Measurements from ENCODE around the gene GPSM3.

Gene GPSM3

DNA sequence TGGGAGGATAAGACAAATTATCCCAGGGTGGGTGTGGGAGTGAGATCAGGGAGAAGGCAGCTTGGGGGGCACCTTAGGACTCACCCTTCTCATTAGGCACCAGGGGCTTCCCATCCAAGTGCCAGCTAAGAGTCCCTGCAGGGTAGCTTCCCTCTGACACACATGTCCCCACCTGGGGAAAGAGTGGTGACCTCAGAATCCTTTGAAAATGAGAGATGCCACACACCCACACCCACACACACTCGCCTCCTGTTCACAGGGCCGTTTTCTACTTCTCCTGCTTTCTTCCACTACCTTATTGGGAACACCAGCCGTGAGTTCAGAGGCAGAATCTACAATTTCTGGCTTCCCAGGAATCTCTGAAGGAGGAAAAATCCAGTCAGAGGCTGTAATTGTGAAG lies 9.4 kb downstream of the GPSM3 start:
- Histone ChIP-seq H3K27ac (ENCODE audit: extremely low read depth, low read depth, low read length) (no peak overlapping the region), H3K9me3 (ENCODE audit: control insufficient read depth, insufficient read depth, low read depth, low read length) (no peaks in the 10 kb centered on the region), H3K36me3 (ENCODE audit: control insufficient read depth in 2 of 2, insufficient read depth in 1 of 2, low read length in 2 of 2) (peaks cover 0 to 68% of the 10 kb centered on the region in 2 experiments; a peak in 2 of 3 replicates), H3K4me1 (ENCODE audit: control insufficient read depth, insufficient read depth, low read length) (peaks cover 7% of the 10 kb centered on the region), H3K4me3 (ENCODE audit: low read depth, low read length) (no peak overlapping the region)
- TF ChIP-seq ZNF140 (tag by site-specific recombination; IDR thresholded peaks at IDR 0.05) (no peak), ZNF777 (tag by site-specific recombination; IDR thresholded peaks at IDR 0.05; ENCODE audit: borderline replicate concordance) (no peak), ZFHX2 (tag by site-specific recombination; conservative IDR thresholded peaks at IDR 0.05) (peak; percentile 62)
- CTCF ChIA-PET: interaction anchor here (2.1 kb wide), 1 partner anchor 12 kb away, joined by 9 read pairs; no protein-coding TSS in a partner anchor
- POLR2A ChIA-PET: interaction anchor here (0.6 to 3.0 kb wide), 4 partner anchors 12 to 264 kb away, joined by 3 to 19 read pairs (median 6); partner anchors contain the start of gene FKBPL

DNA sequence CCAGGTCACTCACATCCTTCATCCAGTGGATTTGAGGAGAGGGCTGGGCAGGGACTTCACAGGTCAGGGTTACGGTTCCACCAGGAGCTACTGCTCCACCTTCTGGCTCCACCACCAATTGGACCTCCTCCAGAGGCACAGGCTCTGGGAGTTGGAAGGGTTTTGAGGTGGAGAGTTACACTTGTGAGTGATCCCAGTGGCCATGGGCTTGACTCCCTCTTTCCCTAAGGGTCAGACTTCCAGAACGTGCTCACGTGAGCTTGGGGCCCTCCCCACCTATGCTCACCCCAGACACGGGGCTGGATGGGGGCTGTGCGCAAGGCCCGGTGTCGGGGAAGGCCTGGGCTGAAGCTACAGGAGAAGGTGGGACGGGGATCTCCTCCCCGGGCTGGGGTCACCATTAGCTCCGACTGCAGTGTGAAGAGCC lies 9.9 kb downstream of the GPSM3 start:
- Histone ChIP-seq H3K4me1 (ENCODE audit: control insufficient read depth, insufficient read depth, low read length) (peaks cover 7% of the 10 kb centered on the region), H3K27ac (ENCODE audit: extremely low read depth, low read depth, low read length) (no peak overlapping the region), H3K4me3 (ENCODE audit: low read depth, low read length) (no peak overlapping the region), H3K36me3 (ENCODE audit: control insufficient read depth in 2 of 2, insufficient read depth in 1 of 2, low read length in 2 of 2) (peaks cover 0 to 63% of the 10 kb centered on the region in 2 experiments; a peak in 2 of 3 replicates), H3K9me3 (ENCODE audit: control insufficient read depth, insufficient read depth, low read depth, low read length) (no peaks in the 10 kb centered on the region)
- POLR2A ChIA-PET: interaction anchor here (0.6 to 3.0 kb wide), 4 partner anchors 12 to 264 kb away, joined by 3 to 19 read pairs (median 6); partner anchors contain the start of gene FKBPL
- TF ChIP-seq, protein P1, sequence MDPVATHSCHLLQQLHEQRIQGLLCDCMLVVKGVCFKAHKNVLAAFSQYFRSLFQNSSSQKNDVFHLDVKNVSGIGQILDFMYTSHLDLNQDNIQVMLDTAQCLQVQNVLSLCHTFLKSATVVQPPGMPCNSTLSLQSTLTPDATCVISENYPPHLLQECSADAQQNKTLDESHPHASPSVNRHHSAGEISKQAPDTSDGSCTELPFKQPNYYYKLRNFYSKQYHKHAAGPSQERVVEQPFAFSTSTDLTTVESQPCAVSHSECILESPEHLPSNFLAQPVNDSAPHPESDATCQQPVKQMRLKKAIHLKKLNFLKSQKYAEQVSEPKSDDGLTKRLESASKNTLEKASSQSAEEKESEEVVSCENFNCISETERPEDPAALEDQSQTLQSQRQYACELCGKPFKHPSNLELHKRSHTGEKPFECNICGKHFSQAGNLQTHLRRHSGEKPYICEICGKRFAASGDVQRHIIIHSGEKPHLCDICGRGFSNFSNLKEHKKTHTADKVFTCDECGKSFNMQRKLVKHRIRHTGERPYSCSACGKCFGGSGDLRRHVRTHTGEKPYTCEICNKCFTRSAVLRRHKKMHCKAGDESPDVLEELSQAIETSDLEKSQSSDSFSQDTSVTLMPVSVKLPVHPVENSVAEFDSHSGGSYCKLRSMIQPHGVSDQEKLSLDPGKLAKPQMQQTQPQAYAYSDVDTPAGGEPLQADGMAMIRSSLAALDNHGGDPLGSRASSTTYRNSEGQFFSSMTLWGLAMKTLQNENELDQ (tag by site-specific recombination; IDR thresholded peaks at IDR 0.05; ENCODE audit: low read depth): no peak
- TF ChIP-seq MZF1 (tag by site-specific recombination; IDR thresholded peaks at IDR 0.05; ENCODE audit: borderline replicate concordance) (no peak), FEZF1 (tag by site-specific recombination; IDR thresholded peaks at IDR 0.05) (no peak), SP3 (tag by site-specific recombination; IDR thresholded peaks at IDR 0.05) (no peak), ZNF214 (tag by site-specific recombination; IDR thresholded peaks at IDR 0.05; ENCODE audit: borderline replicate concordance) (no peak), ZNF239 (tag by site-specific recombination; IDR thresholded peaks at IDR 0.05) (no peak)
- CTCF ChIA-PET: interaction anchor here (2.1 kb wide), 1 partner anchor 13 kb away, joined by 9 read pairs; no protein-coding TSS in a partner anchor

DNA sequence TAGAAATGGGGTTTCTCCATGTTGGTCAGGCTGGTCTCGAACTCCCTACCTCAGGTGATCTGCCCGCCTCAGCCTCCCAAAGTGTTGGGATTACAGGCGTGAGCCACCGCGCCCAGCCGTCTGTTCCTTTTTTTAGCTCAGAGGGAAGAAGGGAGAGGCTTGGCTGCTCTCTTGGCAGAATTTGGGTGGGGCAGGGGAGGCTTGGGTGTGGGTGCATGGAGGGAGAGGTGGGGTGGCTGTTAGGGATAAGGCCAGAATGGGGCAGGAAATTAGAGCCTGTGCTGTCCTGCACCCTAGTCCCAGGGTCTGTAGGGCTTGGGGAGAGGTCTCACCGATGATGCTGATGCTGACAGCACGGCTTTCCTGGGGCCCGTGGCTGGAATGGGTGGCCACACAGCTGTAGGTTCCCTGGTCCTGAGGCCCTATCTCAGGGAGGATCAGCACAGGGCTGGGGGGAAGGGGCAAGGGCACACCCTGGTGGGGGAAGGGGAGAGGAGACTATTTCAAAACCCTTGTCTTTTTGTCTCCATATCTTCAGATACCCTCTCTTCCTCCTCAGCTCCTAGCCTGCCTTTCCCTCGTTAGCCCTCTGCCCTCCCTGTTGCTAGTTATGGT lies 10.4 kb downstream of the GPSM3 start:
- Histone ChIP-seq H3K9me3 (ENCODE audit: control insufficient read depth, insufficient read depth, low read depth, low read length) (no peaks in the 10 kb centered on the region), H3K36me3 (ENCODE audit: control insufficient read depth in 2 of 2, insufficient read depth in 1 of 2, low read length in 2 of 2) (peaks cover 0 to 58% of the 10 kb centered on the region in 2 experiments; a peak in 2 of 3 replicates), H3K4me3 (ENCODE audit: low read depth, low read length) (no peak overlapping the region), H3K27ac (ENCODE audit: extremely low read depth, low read depth, low read length) (no peak overlapping the region), H3K4me1 (ENCODE audit: control insufficient read depth, insufficient read depth, low read length) (peaks cover 7% of the 10 kb centered on the region)
- ChIA-PET POLR2A (interaction anchor here (0.8 to 3.0 kb wide), 3 partner anchors 13 to 52 kb away, joined by 5 to 19 read pairs (median 8); partner anchors contain the start of gene FKBPL), CTCF (interaction anchor here (0.8 to 2.1 kb wide), 2 partner anchors 9 to 13 kb away, joined by 3 to 9 read pairs; no protein-coding TSS in a partner anchor)
- TF ChIP-seq ZNF10 (tag by site-specific recombination; IDR thresholded peaks at IDR 0.05) (no peak), GFI1B (tag by site-specific recombination; IDR thresholded peaks at IDR 0.05) (no peak), ZNF664 (tag by site-specific recombination; IDR thresholded peaks at IDR 0.05) (no peak), MYNN (tag by site-specific recombination; IDR thresholded peaks at IDR 0.05; ENCODE audit: borderline replicate concordance) (no peak), WT1 (tag by site-specific recombination; IDR thresholded peaks at IDR 0.05) (no peak), ZXDB (tag by site-specific recombination; IDR thresholded peaks at IDR 0.05) (no peak), ZNF416 (tag by site-specific recombination; IDR thresholded peaks at IDR 0.05) (no peak)
- TF ChIP-seq, protein P2, sequence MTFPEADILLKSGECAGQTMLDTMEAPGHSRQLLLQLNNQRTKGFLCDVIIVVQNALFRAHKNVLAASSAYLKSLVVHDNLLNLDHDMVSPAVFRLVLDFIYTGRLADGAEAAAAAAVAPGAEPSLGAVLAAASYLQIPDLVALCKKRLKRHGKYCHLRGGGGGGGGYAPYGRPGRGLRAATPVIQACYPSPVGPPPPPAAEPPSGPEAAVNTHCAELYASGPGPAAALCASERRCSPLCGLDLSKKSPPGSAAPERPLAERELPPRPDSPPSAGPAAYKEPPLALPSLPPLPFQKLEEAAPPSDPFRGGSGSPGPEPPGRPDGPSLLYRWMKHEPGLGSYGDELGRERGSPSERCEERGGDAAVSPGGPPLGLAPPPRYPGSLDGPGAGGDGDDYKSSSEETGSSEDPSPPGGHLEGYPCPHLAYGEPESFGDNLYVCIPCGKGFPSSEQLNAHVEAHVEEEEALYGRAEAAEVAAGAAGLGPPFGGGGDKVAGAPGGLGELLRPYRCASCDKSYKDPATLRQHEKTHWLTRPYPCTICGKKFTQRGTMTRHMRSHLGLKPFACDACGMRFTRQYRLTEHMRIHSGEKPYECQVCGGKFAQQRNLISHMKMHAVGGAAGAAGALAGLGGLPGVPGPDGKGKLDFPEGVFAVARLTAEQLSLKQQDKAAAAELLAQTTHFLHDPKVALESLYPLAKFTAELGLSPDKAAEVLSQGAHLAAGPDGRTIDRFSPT (tag by site-specific recombination; IDR thresholded peaks at IDR 0.05): no peak
- TF ChIP-seq, protein P3, sequence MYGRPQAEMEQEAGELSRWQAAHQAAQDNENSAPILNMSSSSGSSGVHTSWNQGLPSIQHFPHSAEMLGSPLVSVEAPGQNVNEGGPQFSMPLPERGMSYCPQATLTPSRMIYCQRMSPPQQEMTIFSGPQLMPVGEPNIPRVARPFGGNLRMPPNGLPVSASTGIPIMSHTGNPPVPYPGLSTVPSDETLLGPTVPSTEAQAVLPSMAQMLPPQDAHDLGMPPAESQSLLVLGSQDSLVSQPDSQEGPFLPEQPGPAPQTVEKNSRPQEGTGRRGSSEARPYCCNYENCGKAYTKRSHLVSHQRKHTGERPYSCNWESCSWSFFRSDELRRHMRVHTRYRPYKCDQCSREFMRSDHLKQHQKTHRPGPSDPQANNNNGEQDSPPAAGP (tag by site-specific recombination; IDR thresholded peaks at IDR 0.05): 0 out of 2 replicates have a peak, but pooled peaks have one; percentile 37
- TF ChIP-seq, protein P4, sequence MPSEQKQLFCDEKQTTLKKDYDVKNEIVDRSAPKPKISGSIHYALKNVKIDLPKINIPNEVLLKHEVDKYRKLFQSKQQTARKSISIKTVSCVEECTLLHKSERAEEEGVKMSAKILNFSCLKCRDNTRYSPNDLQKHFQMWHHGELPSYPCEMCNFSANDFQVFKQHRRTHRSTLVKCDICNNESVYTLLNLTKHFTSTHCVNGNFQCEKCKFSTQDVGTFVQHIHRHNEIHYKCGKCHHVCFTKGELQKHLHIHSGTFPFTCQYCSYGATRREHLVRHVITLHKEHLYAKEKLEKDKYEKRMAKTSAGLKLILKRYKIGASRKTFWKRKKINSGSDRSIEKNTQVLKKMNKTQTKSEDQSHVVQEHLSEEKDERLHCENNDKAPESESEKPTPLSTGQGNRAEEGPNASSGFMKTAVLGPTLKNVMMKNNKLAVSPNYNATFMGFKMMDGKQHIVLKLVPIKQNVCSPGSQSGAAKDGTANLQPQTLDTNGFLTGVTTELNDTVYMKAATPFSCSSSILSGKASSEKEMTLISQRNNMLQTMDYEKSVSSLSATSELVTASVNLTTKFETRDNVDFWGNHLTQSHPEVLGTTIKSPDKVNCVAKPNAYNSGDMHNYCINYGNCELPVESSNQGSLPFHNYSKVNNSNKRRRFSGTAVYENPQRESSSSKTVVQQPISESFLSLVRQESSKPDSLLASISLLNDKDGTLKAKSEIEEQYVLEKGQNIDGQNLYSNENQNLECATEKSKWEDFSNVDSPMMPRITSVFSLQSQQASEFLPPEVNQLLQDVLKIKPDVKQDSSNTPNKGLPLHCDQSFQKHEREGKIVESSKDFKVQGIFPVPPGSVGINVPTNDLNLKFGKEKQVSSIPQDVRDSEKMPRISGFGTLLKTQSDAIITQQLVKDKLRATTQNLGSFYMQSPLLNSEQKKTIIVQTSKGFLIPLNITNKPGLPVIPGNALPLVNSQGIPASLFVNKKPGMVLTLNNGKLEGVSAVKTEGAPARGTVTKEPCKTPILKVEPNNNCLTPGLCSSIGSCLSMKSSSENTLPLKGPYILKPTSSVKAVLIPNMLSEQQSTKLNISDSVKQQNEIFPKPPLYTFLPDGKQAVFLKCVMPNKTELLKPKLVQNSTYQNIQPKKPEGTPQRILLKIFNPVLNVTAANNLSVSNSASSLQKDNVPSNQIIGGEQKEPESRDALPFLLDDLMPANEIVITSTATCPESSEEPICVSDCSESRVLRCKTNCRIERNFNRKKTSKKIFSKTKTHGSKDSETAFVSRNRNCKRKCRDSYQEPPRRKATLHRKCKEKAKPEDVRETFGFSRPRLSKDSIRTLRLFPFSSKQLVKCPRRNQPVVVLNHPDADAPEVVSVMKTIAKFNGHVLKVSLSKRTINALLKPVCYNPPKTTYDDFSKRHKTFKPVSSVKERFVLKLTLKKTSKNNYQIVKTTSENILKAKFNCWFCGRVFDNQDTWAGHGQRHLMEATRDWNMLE (tag by site-specific recombination; conservative IDR thresholded peaks at IDR 0.05; ENCODE audit: low read depth): no peak
